CD4-positive, CD25-positive, alpha-beta regulatory T cell (primary cell): Measurements from ENCODE around the gene RETREG1. TPM values are rescaled to one million over a fixed set of nuclear protein-coding genes. Genes with fewer than 3 reads are reported as not detected.
"Not testable (repeated sequence)": the region's sequence is repeated elsewhere in the genome, so short reads cannot be mapped to it uniquely, and the experiment has no call there.

Source experiments
- ATAC-seq, 2 donors: fragments of 150-1000 bp; cut with Tn5 transposase; one replicate each; pipeline ENCODE4 v1.10.0; 2021; ENCODE audit warnings: low read depth in 2 of 2, moderate number of reproducible peaks in 2 of 2, moderate library complexity in 1 of 2
- DNase-seq, 3 donors: peaks; one replicate each; pipeline versions ENCODE4 v3.0.0 to v3.0.0-alpha.2; 2012 to 2022; ENCODE audit warnings: mixed read lengths in 1 of 3
- H3K27ac ChIP-seq: one replicate; pipeline ENCODE4 v1.7.0; 2013; ENCODE audit warnings: mild to moderate bottlenecking, low read length; ENCODE audit not compliant: insufficient read depth, poor library complexity, severe bottlenecking
- H3K27me3 ChIP-seq: one replicate; pipeline ENCODE4 v1.7.0; 2013; ENCODE audit warnings: low read length; ENCODE audit not compliant: control insufficient read depth, insufficient read depth
- H3K36me3 ChIP-seq: one replicate; pipeline ENCODE4 v1.7.0; 2013; ENCODE audit warnings: mild to moderate bottlenecking, low read length, moderate library complexity; ENCODE audit not compliant: control insufficient read depth, insufficient read depth
- H3K4me1 ChIP-seq: 2 replicates; pipeline ENCODE4 v1.7.0; 2013; ENCODE audit warnings: mild to moderate bottlenecking, low read length; ENCODE audit not compliant: insufficient read depth, control insufficient read depth, poor library complexity, severe bottlenecking
- H3K4me3 ChIP-seq: one replicate; pipeline ENCODE4 v1.7.0; 2013; ENCODE audit warnings: low read depth, mild to moderate bottlenecking, low read length, moderate library complexity
- H3K9me3 ChIP-seq, 2 experiments: 1 replicate in 1 of 2; 2 replicates in 1 of 2; pipeline ENCODE4 v1.7.0; 2013; ENCODE audit warnings: low read length in 2 of 2, mild to moderate bottlenecking in 1 of 2, moderate library complexity in 1 of 2; ENCODE audit not compliant: control insufficient read depth in 2 of 2
- H3K27ac Mint-ChIP-seq, 3 donors: one replicate each; pipeline ENCODE4 v1.8.0; 2020 to 2022; ENCODE audit warnings: mild to moderate bottlenecking in 3 of 3, mixed read lengths in 3 of 3, moderate library complexity in 2 of 3
- H3K27me3 Mint-ChIP-seq: one replicate; pipeline ENCODE4 v1.8.0; 2022; ENCODE audit warnings: mild to moderate bottlenecking, mixed read lengths
- H3K36me3 Mint-ChIP-seq: one replicate; pipeline ENCODE4 v1.8.0; 2020; ENCODE audit warnings: mixed read lengths
- H3K4me1 Mint-ChIP-seq, 4 donors: one replicate each; pipeline ENCODE4 v1.8.0; 2020 to 2022; ENCODE audit warnings: mixed read lengths in 4 of 4, mild to moderate bottlenecking in 1 of 4
- H3K4me3 Mint-ChIP-seq, 4 donors: one replicate each; pipeline ENCODE4 v1.8.0; 2020 to 2022; ENCODE audit warnings: mild to moderate bottlenecking in 4 of 4, mixed read lengths in 4 of 4, moderate library complexity in 3 of 4
- H3K9me3 Mint-ChIP-seq, 7 donors: one replicate each; pipeline ENCODE4 v1.8.0; 2020 to 2022; ENCODE audit warnings: mixed read lengths in 7 of 7, mild to moderate bottlenecking in 3 of 7, moderate library complexity in 2 of 7
- polyA plus RNA-seq, 4 donors: library from polyadenylated mRNA; unstranded; fragments of 300-500 nt; fragmentation: Illumina TruSeq; gene quantifications; one replicate each; pipeline ENCODE4 v1.2.3, GENCODE V29; 2021
- total RNA-seq: library from RNA; stranded (reverse); gene quantifications from one replicate; pipeline ENCODE4 v1.2.3, GENCODE V29; 2022

RETREG1 gene
- total and polyA plus RNA-seq, 5 donors from 2014 or later, result 31.0 to 123 (median 64.3) TPM

DNA sequence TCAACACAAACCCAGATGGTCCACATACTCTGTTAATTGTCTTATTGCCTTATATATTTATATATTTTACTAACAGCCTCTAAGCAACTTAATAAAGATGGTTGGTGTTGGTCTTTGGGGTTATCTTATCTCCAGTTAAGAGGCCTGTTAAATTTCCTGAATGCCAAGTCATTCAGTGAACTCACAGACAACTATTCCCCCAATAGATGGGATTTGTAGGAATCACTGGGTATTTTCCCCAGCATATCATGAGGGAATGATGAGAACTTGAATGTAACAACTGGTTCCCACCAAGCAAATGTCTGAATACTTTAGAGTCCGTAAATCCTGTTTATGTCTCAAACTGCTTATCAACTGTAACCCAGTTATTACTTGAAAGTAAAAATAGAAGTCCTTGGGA is 42.7 kb upstream of the RETREG1 start:
- no peaks in the 10 kb centered on the region for H3K4me1 ChIP-seq
- peaks cover 0 to 4% (median 2%) of the 10 kb centered on the region in 4 donors for H3K4me1 Mint-ChIP-seq
- H3K27me3 ChIP-seq, result peaks cover 2% of the 10 kb centered on the region
- no peak overlapping the region for H3K27ac Mint-ChIP-seq
- H3K27me3 Mint-ChIP-seq, result peaks cover 17% of the 10 kb centered on the region
- no peaks in the 10 kb centered on the region for H3K36me3 Mint-ChIP-seq
- H3K36me3 ChIP-seq, result no peaks in the 10 kb centered on the region
- H3K9me3 Mint-ChIP-seq, result peaks cover 0 to 5% (median 1%) of the 10 kb centered on the region in 7 donors
- no peak for ATAC-seq
- no peak overlapping the region for H3K27ac ChIP-seq
- H3K4me3 ChIP-seq, result no peak overlapping the region
- H3K9me3 ChIP-seq, result no peaks in the 10 kb centered on the region
- DNase-seq, result no peak
- no peak overlapping the region for H3K4me3 Mint-ChIP-seq

DNA sequence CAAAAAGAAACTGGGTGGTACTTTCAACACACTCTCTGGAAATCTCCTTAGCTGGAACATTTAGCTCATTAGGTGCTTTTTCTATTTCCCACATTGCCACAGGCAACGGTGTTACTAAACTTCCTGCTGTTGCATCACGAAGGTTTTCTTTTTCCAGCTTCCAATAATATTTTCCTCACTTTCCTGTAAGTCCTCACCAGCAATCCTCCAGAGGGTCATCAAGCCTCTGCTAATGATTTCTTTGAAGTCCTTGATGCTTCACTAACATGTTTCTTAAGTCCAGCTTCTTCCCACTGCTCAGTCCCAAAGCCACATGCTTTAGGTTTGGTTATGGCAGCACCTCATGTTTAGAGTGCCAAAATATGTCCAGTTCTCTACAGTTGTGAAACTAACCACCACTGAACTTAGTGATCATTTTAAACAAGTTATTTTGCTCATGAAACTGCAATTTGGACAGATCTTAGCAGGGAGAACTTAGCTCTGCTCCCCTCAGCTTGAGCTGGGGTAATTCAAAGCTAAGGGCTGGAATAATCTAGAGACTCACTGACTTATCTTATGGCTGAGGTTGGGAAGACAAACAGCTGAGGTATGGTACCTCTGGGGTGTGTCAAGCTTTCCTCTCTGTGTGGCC is 39.9 kb upstream of the RETREG1 start:
- no peak overlapping the region for H3K27ac ChIP-seq
- no peak for DNase-seq
- H3K36me3 Mint-ChIP-seq, result no peaks in the 10 kb centered on the region
- no peaks in the 10 kb centered on the region for H3K36me3 ChIP-seq
- no peak overlapping the region for H3K4me3 ChIP-seq
- H3K9me3 Mint-ChIP-seq, result peaks cover 0 to 6% (median 2%) of the 10 kb centered on the region in 7 donors
- no peak overlapping the region for H3K4me3 Mint-ChIP-seq
- H3K27me3 ChIP-seq, result peaks cover 2% of the 10 kb centered on the region
- peaks cover 23% of the 10 kb centered on the region for H3K27me3 Mint-ChIP-seq
- ATAC-seq, result no peak
- no peaks in the 10 kb centered on the region for H3K9me3 ChIP-seq
- H3K4me1 Mint-ChIP-seq, result peaks cover 0 to 4% (median 2%) of the 10 kb centered on the region in 4 donors
- H3K4me1 ChIP-seq, result no peaks in the 10 kb centered on the region
- peak overlapping the region in 1 of 3 donors; percentile 71 for H3K27ac Mint-ChIP-seq

DNA sequence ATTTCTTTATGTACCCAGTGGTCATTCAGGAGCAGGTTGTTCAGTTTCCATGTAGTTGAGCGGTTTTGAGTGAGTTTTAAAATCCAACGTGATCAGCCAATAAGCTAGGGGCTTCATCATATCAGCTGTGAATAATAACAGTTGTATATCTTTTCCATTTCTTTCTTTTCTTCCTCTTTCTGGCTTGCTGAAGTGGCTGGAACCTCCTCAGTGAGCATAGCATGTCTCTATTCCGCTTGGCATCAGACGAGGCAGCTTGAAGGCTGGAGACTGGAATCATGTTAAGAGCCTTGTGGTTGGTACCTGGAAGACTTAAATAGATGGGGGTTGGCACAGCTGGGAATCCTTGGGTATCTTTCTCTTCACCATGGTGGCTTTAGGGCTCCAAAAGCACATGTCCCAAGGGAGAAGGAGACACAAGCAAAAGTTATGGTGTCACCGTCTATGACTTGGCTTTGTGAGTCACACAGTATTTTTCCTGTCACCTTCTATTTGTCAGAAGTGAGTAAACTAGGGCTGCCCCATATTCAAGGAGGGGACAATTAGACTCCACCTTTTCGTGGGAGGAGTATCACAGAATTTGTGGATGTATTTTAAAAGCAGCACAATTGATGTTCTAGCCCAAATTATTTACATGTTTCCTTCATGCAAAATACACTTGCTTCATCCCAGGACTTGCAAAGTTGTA is 38.0 kb upstream of the RETREG1 start:
- H3K9me3 Mint-ChIP-seq, result peaks cover 0 to 6% (median 2%) of the 10 kb centered on the region in 7 donors
- ATAC-seq, result no peak
- no peak for DNase-seq
- Histone ChIP-seq H3K9me3 (no peaks in the 10 kb centered on the region), H3K36me3 (no peaks in the 10 kb centered on the region), H3K4me3 (no peak overlapping the region), H3K27ac (no peak overlapping the region), H3K27me3 (peaks cover 2% of the 10 kb centered on the region), H3K4me1 (no peaks in the 10 kb centered on the region)
- H3K4me1 Mint-ChIP-seq, result peaks cover 0 to 4% (median 0%) of the 10 kb centered on the region in 4 donors
- H3K27ac Mint-ChIP-seq, result no peak overlapping the region
- no peaks in the 10 kb centered on the region for H3K36me3 Mint-ChIP-seq
- peaks cover 19% of the 10 kb centered on the region for H3K27me3 Mint-ChIP-seq
- no peak overlapping the region for H3K4me3 Mint-ChIP-seq

- ATAC-seq, H3K36me3 ChIP-seq, H3K27ac ChIP-seq, H3K4me3 Mint-ChIP-seq, H3K27me3 Mint-ChIP-seq, H3K36me3 Mint-ChIP-seq, H3K27ac Mint-ChIP-seq, DNase-seq, H3K9me3 ChIP-seq, H3K4me3 ChIP-seq, H3K27me3 ChIP-seq, H3K9me3 Mint-ChIP-seq, H3K4me1 ChIP-seq: not testable (repeated sequence)
- peaks cover 0 to 10% (median 1%) of the 10 kb centered on the region in 4 donors for H3K4me1 Mint-ChIP-seq
Measured at GRCh38 chr5:16648739-16649138, 31.9 kb upstream of the RETREG1 start.

DNA sequence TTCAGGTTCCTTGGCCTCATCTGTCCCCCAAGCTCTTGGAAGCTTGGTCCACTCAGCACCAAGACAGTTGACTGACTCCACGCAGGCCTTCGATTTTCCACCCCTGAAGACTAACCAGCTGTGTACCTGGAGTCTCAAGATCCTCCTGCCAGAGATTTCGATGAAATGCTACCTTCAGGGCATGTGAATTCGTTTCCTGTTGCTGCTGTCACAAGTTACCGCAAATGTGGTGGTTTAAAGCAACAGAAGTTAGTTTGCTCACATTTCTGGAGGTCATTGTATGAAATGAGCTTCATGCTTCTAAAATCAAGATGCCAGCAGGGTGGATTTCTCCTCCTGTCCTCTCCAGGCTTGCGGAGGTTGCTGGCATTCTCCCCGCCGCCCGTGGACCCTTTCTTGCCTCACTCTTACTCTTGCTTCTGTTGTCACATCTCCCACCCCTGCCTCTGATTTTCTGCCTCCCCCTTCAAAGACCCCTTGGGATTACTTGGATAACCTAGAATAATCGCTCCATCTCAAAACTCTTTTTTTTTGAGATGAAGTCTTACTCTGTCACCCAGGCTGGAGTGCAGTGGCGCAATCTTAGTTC is 27.6 kb upstream of the RETREG1 start:
- peak in 1 of 3 donors; percentile 23 for DNase-seq
- H3K4me3 Mint-ChIP-seq, result peak overlapping the region in 2 of 4 donors; percentile 62 to 67

GRCh38 chr5:16642867-16643266 is 26.1 kb upstream of the RETREG1 start:
- H3K36me3 Mint-ChIP-seq, result no peaks in the 10 kb centered on the region
- no peak for ATAC-seq
- Histone ChIP-seq H3K9me3 (no peaks in the 10 kb centered on the region), H3K4me1 (no peaks in the 10 kb centered on the region), H3K36me3 (no peaks in the 10 kb centered on the region), H3K27ac (no peak overlapping the region), H3K4me3 (no peak overlapping the region), H3K27me3 (no peaks in the 10 kb centered on the region)
- H3K4me1 Mint-ChIP-seq, result peaks cover 0 to 10% (median 3%) of the 10 kb centered on the region in 4 donors
- H3K4me3 Mint-ChIP-seq, result no peak overlapping the region
- peaks cover 15% of the 10 kb centered on the region for H3K27me3 Mint-ChIP-seq
- peaks cover 0 to 5% (median 2%) of the 10 kb centered on the region in 7 donors for H3K9me3 Mint-ChIP-seq
- DNase-seq, result no peak
- no peak overlapping the region for H3K27ac Mint-ChIP-seq

More for the DNA sequence above, 27.6 kb upstream of the RETREG1 start:
- no peak overlapping the region for H3K4me3 ChIP-seq
- no peaks in the 10 kb centered on the region for H3K36me3 ChIP-seq
- ATAC-seq, result peak; percentile 34 to 40
- H3K27me3 ChIP-seq, result no peaks in the 10 kb centered on the region
- Mint-ChIP-seq H3K4me1 (peaks cover 0 to 10% (median 3%) of the 10 kb centered on the region in 4 donors), H3K27me3 (peaks cover 10% of the 10 kb centered on the region), H3K27ac (peak overlapping the region; percentile 75 to 84 (median 80)), H3K9me3 (peaks cover 0 to 5% (median 3%) of the 10 kb centered on the region in 7 donors), H3K36me3 (no peaks in the 10 kb centered on the region)
- H3K27ac ChIP-seq, result no peak overlapping the region
- H3K4me1 ChIP-seq, result no peaks in the 10 kb centered on the region
- H3K9me3 ChIP-seq, result no peaks in the 10 kb centered on the region

DNA sequence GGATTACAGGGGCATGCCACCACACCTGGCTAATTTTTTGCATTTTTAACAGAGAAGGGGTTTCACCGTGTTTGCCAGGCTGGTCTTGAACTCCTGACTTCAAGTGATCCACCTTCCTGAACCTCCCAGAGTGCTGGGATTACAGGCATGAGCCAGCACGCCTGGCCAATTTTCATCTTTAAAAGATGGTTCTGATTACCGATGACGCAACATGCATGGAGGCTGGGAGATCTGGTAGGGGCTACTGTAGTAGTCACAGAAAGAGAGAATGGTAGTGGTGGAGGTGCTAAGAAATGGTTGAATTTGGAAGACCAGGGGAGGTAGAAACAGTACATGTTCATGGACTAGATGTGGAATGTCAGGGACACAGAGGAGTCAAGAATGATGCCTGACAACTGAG is 22.4 kb upstream of the RETREG1 start:
- H3K27me3 Mint-ChIP-seq, result peaks cover 15% of the 10 kb centered on the region
- Histone ChIP-seq H3K9me3 (no peaks in the 10 kb centered on the region), H3K27me3 (no peaks in the 10 kb centered on the region), H3K36me3 (no peaks in the 10 kb centered on the region), H3K27ac (no peak overlapping the region), H3K4me3 (no peak overlapping the region), H3K4me1 (no peaks in the 10 kb centered on the region)
- peaks cover 0 to 4% (median 2%) of the 10 kb centered on the region in 4 donors for H3K4me1 Mint-ChIP-seq
- no peak overlapping the region for H3K4me3 Mint-ChIP-seq
- ATAC-seq (no peak), DNase-seq (no peak)
- no peak overlapping the region for H3K27ac Mint-ChIP-seq
- H3K9me3 Mint-ChIP-seq, result peaks cover 0 to 5% (median 1%) of the 10 kb centered on the region in 7 donors
- no peaks in the 10 kb centered on the region for H3K36me3 Mint-ChIP-seq
